ENCODE measurements around the gene COPS7A.

COPS7A gene

DNA sequence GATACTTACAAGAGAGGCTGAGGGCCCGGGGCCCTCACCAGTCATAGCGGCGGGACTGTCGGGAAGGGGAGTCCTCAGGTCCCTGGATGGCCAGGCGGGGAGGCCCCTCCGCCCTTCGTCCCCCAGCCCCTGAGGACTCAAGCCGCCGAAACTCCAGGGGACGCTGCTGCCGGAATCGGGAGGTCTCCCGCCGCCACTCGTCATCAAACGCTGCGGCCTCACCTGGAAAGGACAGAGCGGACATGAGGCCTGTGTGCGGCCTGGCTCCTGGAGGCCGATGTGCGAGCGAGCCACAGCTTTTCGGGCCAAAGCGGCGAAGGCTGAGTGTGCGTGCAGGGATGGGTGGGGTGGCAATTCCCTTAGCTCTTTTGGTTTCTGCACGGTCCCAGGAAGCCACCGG, 24.9 kb downstream of the COPS7A start:
- in situ Hi-C loops (cut with HindIII; ENCODE audit: low sequenced_read_pairs) = no loop called here

GRCh38 chr12:6750506-6750905, 26.7 kb downstream of the COPS7A start:
- in situ Hi-C loops (cut with HindIII; ENCODE audit: low sequenced_read_pairs) = no loop called here

GRCh38 chr12:6751767-6752166, 27.9 kb downstream of the COPS7A start:
- in situ Hi-C loops (cut with HindIII; ENCODE audit: low sequenced_read_pairs) = no loop called here

- in situ Hi-C loops (cut with HindIII; ENCODE audit: low sequenced_read_pairs) = no loop called here
Measured at GRCh38 chr12:6752167-6752920, 28.5 kb downstream of the COPS7A start.

DNA sequence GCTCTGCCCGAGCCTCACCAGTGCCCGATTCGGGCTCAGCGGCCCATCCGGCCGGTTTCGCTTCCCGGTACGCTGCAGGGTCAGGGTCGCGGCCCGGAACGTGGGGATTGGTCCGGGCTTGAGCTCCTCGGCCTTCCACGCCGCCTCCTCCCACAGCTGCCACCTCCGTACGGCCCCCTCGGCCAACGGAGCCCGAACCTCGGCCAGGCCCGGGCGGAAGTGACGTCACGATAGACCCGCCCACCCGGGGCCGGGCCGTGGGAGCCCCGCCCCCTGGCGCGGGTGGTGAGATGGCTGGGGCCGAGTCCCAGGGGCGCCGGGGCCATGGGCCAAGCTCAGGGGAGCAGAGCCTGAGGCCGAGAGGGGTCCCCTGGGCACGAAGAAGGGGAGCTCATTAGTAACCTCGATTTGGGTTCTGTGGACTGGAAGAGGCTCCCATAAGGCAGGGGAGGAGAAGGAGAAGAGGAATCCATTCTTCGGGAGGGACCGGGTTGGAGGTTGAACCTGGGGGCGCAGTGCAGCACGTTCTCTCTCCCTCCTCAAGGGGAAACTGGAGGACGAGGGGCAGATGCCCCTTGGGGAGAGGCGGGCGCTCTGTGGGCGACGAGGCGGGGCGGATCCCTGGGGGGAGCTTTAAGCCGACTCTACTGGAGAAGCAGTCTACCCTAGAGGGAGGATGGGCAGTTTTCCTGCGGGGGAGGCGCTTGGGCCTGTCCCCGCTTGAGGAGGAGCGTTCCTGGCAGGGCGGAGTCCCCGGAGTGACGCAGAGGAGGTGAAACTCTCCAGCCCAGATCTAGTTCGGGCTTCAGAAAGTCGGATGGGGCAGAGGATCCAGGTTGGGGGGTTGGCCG, 29.3 kb downstream of the COPS7A start, which contains the start of gene MLF2:
Gene MLF2 (minus strand): TSS at position 221 of the 851 bp plus-strand sequence. CDS start 807 bp downstream, outside the sequence.
- in situ Hi-C loops (cut with HindIII; ENCODE audit: low sequenced_read_pairs) = no loop called here

GRCh38 chr12:6753772-6754356, 30.0 kb downstream of the COPS7A start:
- in situ Hi-C loops (cut with HindIII; ENCODE audit: low sequenced_read_pairs) = no loop called here

DNA sequence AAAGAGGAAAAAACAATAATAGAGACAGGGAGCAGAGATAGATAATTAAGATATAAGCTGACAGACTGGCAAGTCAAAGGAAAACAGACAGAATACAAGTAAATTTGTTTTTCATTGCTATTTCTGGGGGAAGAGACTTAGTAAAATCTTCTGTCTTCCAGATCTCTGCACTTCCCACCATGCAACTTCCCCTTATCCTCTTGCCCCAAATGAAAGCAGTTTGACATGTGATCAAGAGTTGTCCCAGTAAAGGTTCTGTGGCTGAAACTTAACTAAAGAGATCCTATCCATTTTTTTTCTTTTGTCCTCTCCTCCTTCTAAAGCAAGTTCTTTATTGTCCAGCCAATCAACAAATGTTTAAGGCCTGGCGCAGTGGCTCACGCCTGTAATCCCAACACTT, 30.6 kb downstream of the COPS7A start:
- in situ Hi-C loops (cut with HindIII; ENCODE audit: low sequenced_read_pairs) = no loop called here

GRCh38 chr12:6757028-6757690, 33.3 kb downstream of the COPS7A start:
- in situ Hi-C loops (cut with HindIII; ENCODE audit: low sequenced_read_pairs) = no loop called here

GRCh38 chr12:6758506-6759095, 34.8 kb downstream of the COPS7A start:
- in situ Hi-C loops (cut with HindIII; ENCODE audit: low sequenced_read_pairs) = no loop called here

DNA sequence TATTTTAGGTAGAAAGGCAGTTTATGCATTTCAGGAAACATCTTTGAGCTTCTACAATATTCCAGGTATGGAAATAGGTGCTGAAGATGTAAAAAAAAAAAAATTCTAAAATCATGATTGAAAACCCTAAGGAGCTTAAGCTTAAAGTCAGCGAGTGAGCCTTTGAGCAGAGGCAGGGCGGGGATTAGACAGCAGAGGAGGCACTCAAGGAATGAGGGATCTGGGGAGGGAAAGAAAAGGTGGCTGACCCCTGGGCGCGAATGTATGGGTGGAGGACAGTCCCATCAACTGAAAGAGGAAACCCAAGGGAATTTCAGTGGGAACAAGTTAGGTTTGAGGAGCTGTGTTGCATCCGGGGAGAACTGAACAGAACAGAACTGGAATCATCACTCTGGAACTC, 35.9 kb downstream of the COPS7A start:
- in situ Hi-C loops (cut with HindIII; ENCODE audit: low sequenced_read_pairs) = no loop called here

DNA sequence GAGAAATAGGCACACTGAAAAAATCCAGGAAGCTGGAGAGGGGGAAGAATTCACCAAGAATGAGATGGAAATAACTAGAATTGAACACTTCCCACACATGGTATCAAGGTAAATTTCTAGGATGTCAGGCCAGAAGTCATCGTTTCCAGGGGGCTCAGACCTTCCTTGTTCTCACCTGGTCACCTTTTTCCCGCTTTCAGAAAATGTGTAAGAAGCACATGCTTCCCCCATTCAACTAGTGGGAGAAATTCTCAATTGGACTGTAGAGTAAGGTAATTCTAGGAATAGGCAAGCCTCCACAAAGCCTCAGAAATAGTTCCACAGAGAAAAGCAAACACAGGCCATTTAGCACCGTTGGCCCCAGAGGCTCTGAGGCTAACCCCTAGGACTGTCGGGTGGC, 39.5 kb downstream of the COPS7A start:
- in situ Hi-C loops (cut with HindIII; ENCODE audit: low sequenced_read_pairs) = no loop called here

GRCh38 chr12:6764011-6764828, 40.4 kb downstream of the COPS7A start:
- in situ Hi-C loops (cut with HindIII; ENCODE audit: low sequenced_read_pairs) = no loop called here

DNA sequence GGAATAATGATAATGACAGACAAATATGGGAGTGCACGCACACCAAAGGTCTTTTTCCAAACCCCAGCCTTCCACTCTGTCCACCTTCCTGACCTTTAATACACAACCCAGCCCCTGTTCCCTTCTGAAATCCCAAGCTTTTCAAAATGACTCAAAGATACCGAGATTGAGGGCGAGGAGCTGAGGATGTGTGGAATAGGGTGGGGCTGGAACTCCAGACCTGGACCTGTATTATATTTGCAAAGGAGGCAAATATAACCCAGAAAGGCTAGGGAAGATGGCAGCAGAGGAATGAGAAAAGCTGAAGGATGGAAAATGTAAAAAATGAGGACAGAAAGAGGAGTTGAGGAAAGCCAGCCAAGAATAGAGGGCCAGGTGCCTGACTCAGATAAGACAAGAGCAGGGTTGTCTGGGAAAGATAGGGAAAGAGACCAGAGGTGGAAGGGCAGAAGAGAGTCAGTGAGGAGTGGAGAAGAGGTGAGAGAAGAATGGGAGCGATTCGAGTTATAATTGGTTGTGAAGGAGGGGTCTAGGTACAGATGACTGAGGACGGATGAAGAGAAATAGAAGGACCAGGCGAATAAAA, 41.3 kb downstream of the COPS7A start:
- in situ Hi-C loops (cut with HindIII; ENCODE audit: low sequenced_read_pairs) = no loop called here

GRCh38 chr12:6765634-6766581, 42.1 kb downstream of the COPS7A start, which contains the start of gene PTMS:
PTMS (plus strand) TSS chr12:6766363; CDS start chr12:6766706, 343 bp downstream.
- in situ Hi-C loops (cut with HindIII; ENCODE audit: low sequenced_read_pairs) = no loop called here

DNA sequence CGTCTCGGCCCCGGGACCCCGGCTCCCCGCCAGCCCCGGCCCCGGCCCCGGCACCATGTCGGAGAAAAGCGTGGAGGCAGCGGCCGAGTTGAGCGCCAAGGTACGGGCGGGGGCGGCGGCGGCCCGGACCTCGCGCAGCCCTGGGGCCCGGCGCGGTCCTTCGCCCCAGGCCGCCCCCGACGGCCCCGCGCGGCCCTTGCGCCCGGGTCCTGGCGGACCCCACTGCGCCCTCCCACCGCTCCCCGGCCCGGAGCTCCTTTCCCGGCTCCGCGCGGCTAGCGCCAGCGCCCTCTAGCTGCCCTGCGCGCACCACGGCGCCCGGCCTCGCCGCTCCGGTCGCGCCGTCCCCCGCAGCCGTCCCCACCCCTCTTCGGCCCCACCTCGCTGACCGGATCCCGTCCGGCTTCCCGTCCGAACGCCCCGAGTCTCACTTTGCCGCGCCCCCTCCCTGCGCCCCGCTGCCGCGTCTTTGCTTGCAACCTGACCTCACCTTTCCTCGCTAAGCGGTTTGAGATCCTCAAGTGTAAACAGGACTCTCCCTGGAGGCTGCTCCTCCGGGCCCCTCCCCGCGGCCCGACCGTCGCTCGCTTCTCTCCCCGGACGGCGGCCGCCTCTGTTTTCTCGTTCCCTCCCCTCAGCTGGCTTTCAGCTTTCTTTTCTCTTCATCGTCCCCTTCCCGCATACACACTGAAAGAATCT, 43.0 kb downstream of the COPS7A start:
- in situ Hi-C loops (cut with HindIII; ENCODE audit: low sequenced_read_pairs) = no loop called here

DNA sequence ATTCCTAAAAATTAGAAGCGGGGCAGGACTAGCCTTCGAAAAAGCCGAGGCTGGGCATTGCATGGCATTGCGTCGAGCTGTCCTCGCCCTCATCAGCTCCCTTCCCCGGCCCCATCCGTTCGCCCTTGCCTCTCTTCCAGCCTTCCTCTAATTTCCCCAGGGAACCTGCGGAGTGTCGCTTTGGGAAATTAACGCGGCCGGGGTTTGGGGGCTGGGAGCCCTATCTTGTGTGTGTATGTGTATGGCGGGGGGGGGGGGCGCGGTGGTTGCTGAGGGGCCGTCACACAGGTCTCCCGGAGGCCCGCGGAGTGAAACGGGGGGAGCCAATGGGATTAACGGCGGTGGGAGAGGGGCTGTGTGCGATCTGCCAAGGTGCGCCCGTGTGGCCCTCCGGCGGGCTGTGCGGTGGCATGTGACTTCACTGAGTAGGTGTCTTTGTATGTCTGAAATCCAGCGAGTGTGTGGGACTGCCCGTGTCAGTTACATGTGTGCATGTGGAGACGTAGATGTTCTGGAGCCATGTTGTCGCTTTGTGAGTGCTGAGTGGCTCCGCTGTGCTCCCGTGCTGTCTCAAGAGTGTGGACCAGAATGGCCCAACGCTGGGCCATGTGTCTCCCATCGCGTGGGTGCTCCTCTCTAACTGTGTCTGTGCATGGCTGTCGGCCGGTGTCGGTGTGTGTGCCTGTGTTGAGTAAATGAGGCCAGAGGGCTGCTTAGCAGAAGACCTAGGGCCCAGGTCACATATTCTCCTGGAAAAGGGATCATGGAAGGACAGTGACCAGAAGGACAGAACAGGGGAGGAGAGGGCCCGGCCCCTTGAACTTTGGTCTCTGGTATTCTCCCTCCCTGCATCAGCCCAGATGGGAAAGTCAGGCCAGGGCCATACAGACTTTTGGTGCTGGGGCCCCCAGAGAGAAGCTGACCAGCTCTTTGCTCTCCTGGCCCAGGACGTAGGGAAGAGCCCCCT, 43.8 kb downstream of the COPS7A start:
- in situ Hi-C loops (cut with HindIII; ENCODE audit: low sequenced_read_pairs) = no loop called here

All from endothelial cell of hepatic sinusoid (primary cell).